Right forelimb (tissue), 1 donor: ENCODE results near the gene LMBRD2.

Experiments used
- DNase-seq: peaks from one replicate; pipeline ENCODE4 v3.0.0-alpha.2; 2018

LMBRD2 gene

GRCh38 chr5:36099748-36100147, 51.9 kb downstream of the LMBRD2 start:
- DNase-seq = no peak

DNA sequence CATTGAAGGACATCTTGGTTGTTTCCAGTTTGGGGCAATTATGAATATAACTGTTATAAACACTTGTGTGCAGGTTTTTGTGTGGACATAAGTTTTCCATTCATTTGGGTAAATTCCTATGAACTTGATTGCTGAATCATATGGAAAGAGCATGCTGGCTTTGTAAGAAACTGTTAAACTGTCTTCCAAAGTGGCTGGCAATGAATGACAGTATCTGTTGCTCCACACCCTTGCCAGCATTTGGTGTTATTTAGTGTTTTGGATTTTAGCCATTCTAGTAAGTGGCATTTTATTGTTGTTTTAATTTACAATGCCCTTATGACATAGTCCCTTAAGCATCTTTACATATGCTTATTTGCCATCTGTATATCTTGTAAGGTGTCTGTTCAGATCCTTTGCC, 55.2 kb downstream of the LMBRD2 start:
- DNase-seq = no peak

GRCh38 chr5:36089989-36090388, 61.7 kb downstream of the LMBRD2 start:
- DNase-seq = no peak

GRCh38 chr5:36079200-36079781, 72.4 kb downstream of the LMBRD2 start:
- DNase-seq = no peak

DNA sequence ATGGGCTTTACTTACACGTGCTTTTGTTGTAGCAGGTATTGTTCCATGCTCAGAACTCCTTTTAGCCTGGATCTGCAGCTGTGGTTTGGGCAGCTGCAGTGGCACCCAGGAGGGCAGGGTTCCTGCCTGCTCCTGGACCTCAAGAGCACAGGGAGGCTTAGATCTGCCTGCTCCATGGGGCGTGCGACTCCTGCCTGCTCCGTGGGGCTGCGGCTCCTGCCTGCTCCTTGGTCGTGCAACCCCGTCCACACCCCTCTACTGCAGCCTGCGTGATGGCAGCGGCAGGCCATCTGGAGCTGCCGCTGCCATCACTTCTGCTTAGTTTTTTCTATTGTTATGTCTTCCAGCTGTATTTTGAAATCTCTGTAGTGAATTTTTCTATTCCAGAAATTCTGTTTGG, 73.3 kb downstream of the LMBRD2 start:
- no peak for DNase-seq

DNA sequence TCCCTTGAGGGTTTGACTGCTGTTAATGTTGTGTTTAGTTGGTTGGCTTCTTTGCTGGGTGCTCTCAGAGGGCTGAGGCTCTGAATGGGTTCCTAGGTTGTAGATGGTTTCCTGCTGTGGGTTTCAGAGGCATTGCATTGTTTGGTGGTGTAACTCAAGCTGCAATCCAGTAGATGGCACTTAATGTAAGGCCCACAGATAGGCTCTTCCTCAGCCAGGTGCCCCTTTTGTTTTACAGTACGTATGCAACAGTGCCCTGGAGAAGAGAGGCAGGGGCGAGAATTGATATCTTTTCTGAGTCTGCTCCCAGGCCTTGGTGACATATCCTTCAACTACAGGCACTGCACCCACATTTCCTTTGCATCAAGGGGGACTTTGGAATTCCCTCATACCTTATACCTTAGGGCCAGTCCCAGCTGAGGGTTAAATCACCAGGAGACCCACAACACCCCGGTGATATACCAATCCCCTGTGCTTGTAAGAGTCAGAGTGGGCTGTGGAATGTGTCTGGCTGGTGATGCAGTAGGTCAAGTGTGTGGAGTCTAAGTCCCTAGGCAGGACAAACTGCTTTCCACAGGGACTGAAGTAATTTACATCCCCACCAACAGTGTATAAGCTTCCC, 78.0 kb downstream of the LMBRD2 start:
- no peak for DNase-seq

DNA sequence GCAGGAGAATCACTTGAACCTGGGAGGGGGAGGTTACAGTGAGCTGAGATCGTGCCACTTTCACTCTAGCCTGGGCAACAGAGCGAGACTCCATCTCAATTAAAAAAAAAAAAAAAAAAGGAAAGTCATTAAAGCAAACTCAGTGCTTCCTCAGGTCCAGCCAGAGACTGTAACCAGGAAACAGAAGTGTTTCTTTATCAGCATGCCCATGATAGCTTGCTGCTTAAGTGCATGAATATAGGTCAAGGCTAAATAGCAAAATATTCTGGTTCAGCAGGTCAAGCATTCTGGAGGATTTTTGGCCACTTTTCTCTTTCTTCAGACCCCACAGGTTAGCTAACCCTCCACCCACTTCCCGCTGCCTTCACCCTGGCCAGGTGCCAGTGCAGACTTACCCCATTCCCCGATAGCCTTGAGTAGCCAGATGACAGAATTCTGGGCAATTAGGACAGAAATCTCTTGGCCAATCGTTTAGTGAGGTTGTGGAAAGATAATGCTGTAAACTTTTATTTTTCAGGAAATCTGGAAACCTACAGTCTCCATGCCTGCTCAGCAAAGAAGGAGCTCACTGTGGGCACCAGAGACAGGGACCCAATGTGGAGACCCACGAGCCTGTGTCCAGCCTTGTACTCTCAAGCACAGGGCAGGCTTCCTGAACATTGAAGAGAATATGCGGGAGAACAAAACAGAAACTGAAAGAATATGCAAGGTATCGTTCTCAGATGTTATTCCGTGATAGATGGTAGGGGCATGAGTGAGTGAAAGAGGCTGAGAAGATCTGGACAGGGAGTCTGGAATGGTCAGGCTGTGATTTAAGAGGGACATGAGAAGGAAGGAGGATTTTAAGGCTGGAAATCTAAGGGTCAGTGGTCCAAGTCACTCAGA, 80.8 kb downstream of the LMBRD2 start:
- DNase-seq = no peak

- DNase-seq = no peak
These were observed 82.9 kb downstream of the LMBRD2 start for GRCh38 chr5:36068751-36069281.

DNA sequence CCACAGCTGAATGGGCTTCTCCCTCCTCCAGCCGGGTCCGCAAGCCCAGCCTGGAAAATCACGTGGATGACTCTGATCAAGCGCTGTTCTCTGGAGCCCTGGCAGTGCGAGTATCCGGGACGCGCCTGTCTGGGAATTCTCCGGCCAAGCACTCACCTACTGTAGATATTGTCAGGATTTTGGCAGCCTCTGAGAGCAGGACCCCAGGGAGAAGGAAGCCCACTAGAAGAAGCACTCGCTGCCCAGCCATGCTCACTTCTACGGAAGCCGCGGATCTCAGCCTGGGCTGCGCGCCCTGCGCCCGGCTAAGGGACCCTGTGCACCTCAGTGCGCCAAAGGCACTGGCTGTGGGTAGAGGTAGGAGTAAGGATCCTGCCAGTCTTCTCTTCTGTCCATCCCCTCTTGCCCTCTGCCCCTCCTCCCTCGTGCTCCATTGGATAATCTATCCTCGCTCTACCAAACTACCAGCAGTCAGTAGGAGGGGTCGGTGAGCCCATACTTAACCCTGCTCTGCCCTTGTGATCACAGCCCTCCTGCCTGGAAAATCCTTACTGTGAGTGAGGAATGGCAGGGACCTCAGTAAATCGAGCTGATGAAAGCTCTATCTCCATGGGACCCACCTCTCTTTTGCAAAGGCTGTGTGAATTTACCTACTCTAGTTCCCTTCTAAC, 85.0 kb downstream of the LMBRD2 start, which contains the start of gene UGT3A2:
TSS of gene UGT3A2 (minus strand) at position 343 of the 671 bp plus-strand sequence. CDS start at position 250, 93 bp downstream.
- no peak for DNase-seq

GRCh38 chr5:36066001-36066539, 85.6 kb downstream of the LMBRD2 start:
- DNase-seq = no peak

DNA sequence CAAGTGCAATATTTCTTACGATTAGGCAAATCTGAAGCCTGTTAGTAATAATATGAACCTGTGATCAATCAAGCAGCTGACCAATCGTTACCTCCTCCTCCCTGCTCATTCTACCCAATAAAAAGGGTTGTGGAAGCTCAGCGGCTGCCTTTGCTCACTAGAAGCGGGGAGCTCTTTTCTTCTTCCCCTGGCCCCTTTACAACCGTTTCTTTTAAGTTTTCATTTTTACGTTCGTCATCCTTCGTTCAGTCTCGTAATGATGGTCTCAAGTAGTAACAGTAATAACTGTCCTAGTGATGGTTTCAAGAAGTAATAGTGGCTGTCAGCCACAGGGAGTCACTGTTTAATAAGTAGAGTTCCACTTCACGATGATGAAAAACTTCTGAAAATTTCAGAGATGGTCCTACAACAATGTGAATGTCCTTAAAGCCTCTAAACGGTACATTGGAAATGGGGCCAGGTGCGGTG, 91.2 kb downstream of the LMBRD2 start:
- no peak for DNase-seq

DNA sequence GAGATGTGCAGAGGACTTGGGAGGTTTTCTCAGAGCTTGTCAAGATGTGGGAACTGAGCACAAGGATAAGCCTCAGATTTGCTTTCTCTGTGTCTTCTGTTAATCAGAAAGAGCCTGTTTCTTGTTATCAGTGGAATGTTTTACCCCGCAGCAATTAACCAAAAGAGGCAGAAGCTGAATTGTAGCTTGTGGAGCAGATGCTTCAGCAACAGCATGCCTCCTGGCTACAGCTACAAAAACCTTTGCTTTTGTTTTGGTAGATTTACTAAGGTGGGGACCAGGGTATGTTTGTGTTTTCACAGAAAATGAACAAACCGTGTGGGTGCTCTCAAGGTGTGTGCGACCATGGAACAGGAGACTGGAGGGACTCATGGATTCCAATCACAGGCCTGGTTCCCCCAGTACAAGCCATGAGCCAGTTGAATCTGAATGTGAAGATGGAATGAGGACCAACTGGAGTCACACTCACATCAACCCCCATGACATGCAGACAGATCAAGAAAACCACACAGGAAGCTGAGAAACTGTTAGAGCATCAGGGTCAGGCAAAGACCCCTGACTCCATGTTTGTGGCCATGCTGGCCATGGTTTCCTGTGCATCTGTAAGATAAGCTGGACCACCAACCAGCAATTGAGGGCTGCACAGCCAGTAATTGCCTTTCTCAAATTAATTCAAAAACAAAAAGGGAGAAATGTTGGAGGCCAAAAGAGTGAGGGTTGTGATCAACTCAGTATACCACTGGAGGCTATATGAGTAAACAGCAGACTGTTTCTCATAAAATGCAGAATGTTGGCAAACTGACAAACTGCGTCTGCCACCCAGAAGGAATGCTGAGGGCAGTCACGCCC, 91.9 kb downstream of the LMBRD2 start:
- no peak for DNase-seq

DNA sequence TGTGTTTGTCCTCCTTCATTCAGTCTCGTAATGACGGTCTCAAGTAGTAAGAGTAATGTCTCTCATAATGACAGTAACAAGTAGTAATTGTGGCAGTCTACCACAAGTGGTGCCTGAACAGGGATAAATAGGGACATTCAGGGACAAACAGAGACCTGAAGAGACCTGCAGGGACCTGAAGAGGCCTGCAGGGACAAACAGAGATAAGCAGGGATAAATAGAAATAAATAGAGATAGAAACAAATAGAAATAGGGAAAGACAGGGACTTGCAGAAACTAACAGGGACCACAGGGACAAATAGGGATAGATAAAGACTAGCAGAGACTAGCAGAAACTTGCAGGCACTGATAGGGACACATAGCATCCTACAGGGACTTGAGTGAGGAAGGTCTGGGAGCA, 92.9 kb downstream of the LMBRD2 start:
- DNase-seq = no peak

DNA sequence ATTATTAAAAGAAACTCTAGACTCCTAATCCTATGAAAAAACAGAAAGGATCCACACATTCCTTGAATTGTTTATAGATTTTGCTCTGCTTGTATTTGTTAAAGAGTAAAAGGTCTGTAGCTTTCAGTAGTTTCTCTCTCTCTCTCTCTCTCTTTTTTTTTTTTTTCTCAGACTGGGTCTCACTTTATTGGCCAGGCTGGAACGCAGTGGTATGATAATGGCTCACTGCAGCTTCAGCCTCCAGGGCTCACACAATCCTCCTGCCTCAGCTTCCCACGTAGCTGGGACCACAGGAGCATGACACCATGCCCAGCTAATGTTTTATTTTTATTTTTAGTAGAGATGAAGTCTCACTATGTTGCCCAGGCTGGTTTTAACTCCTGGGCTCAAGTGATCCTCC, 94.3 kb downstream of the LMBRD2 start:
- DNase-seq = no peak

GRCh38 chr5:36056422-36056821, 95.3 kb downstream of the LMBRD2 start:
- DNase-seq = no peak

DNA sequence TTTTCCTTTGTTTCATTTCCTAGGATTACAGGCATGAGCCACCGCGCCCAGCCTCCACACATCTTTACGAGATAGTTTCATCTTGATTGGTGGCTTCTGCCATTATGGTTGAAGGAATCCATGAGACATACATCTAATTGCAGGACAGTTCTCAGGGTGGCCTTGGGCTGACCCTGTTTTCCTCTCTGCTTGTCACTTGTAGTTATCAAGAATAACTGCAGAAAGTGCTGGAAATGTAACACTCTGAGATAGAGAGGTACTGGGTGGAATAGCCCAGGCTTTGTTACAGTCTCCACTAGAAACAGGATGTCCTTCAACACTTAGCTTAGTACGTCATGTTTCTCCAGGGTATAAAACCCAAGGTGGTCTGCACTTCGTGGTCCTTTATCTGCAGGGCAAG, 95.7 kb downstream of the LMBRD2 start:
- DNase-seq = no peak

GRCh38 chr5:36054647-36055046, 97.0 kb downstream of the LMBRD2 start:
- no peak for DNase-seq

- DNase-seq = no peak
These were observed 99.1 kb downstream of the LMBRD2 start for GRCh38 chr5:36052538-36052937.

DNA sequence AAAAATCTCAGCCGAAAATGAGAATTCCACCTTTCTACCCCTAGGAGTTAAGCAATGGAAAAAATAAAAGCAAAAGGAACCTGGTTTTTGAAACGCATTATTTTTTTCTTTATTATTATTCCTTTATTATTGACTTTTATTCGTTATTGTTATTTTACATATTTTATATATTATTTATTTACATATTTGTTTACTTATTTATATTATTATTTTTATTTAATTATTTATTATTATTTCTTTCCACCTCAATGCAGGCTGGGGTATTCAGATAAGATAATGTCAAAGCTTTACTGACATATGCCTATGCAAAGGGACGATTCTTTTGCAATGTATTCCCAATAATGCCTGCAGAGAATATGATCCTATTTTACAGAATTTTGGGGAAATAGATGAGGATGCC, 101.7 kb downstream of the LMBRD2 start:
- no peak for DNase-seq
